H9 (cell line): ENCODE results near the gene NDUFAF4. TPM values are rescaled to one million over a fixed set of nuclear protein-coding genes. Genes with fewer than 3 reads are reported as not detected.

Experiments
- DNase-seq: peaks from one replicate; pipeline ENCODE4 v3.0.0-alpha.2; 2017
- H2AFZ ChIP-seq: one replicate; pipeline ENCODE4 v1.6.1; 2013; ENCODE audit warnings: mild to moderate bottlenecking, low read length, control low read depth, moderate library complexity
- H2AK5ac ChIP-seq: 2 replicates; pipeline ENCODE4 v1.6.1; 2013; ENCODE audit warnings: low read length, control low read depth, mixed read lengths; ENCODE audit not compliant: insufficient read length
- H2BK120ac ChIP-seq: one replicate; pipeline ENCODE4 v1.6.1; 2013; ENCODE audit warnings: low read depth, mild to moderate bottlenecking, low read length, control low read depth, inconsistent platforms; ENCODE audit not compliant: poor library complexity, severe bottlenecking
- H2BK12ac ChIP-seq: 2 replicates; pipeline ENCODE4 v1.6.1; 2013; ENCODE audit warnings: low read length, control low read depth, mixed read lengths, low read depth; ENCODE audit not compliant: insufficient read length
- H2BK15ac ChIP-seq: 2 replicates; pipeline ENCODE4 v1.6.1; 2013; ENCODE audit warnings: low read depth, low read length, control low read depth
- H2BK20ac ChIP-seq: one replicate; pipeline ENCODE4 v1.6.1; 2013; ENCODE audit warnings: low read depth, mild to moderate bottlenecking, low read length, control low read depth, inconsistent platforms; ENCODE audit not compliant: poor library complexity, severe bottlenecking
- H2BK5ac ChIP-seq: 2 replicates; pipeline ENCODE4 v1.6.1; 2013; ENCODE audit warnings: low read length, control low read depth, mixed read lengths; ENCODE audit not compliant: insufficient read length
- H3K14ac ChIP-seq: 2 replicates; pipeline ENCODE4 v1.6.1; 2013; ENCODE audit warnings: low read length, control low read depth; ENCODE audit not compliant: insufficient read depth
- H3K18ac ChIP-seq: 2 replicates; pipeline ENCODE4 v1.6.1; 2013; ENCODE audit warnings: low read depth, mild to moderate bottlenecking, mixed read lengths, low read length, control low read depth; ENCODE audit not compliant: insufficient read length
- H3K23ac ChIP-seq: 2 replicates; pipeline ENCODE4 v1.6.1; 2013; ENCODE audit warnings: low read length, control low read depth, mixed read lengths, low read depth; ENCODE audit not compliant: insufficient read length
- H3K23me2 ChIP-seq: 2 replicates; pipeline ENCODE4 v1.6.1; 2013; ENCODE audit warnings: low read depth, mild to moderate bottlenecking, mixed read lengths, low read length, control low read depth; ENCODE audit not compliant: insufficient read length, poor library complexity, severe bottlenecking
- H3K27ac ChIP-seq: 2 replicates; pipeline ENCODE4 v1.5.1; 2013; ENCODE audit warnings: low read length, control low read depth, mixed read lengths, low read depth; ENCODE audit not compliant: insufficient read length
- H3K27me3 ChIP-seq: 2 replicates; pipeline ENCODE4 v1.6.1; 2013; ENCODE audit warnings: low read length, control low read depth, inconsistent platforms; ENCODE audit not compliant: insufficient read depth
- H3K4ac ChIP-seq: 2 replicates; pipeline ENCODE4 v1.6.1; 2013; ENCODE audit warnings: low read depth, mild to moderate bottlenecking, control low read depth, inconsistent platforms, low read length, moderate library complexity
- H3K4me1 ChIP-seq: 2 replicates; pipeline ENCODE4 v1.6.1; 2013; ENCODE audit warnings: low read length, control low read depth, inconsistent platforms; ENCODE audit not compliant: insufficient read depth
- H3K4me2 ChIP-seq: 2 replicates; pipeline ENCODE4 v1.6.1; 2013; ENCODE audit warnings: low read length, control low read depth, mixed read lengths; ENCODE audit not compliant: insufficient read length, insufficient read depth
- H3K56ac ChIP-seq: 2 replicates; pipeline ENCODE4 v1.6.1; 2013; ENCODE audit warnings: low read depth, mild to moderate bottlenecking, mixed read lengths, low read length, control low read depth; ENCODE audit not compliant: insufficient read length
- H3K79me1 ChIP-seq: 2 replicates; pipeline ENCODE4 v1.6.1; 2013; ENCODE audit warnings: low read depth, mild to moderate bottlenecking, moderate library complexity, low read length, control low read depth, inconsistent platforms; ENCODE audit not compliant: insufficient read depth, poor library complexity, severe bottlenecking
- H3K79me2 ChIP-seq: 2 replicates; pipeline ENCODE4 v1.6.1; 2013; ENCODE audit warnings: low read length, control low read depth, inconsistent platforms; ENCODE audit not compliant: insufficient read depth
- H3K9ac ChIP-seq: 2 replicates; pipeline ENCODE4 v1.6.1; 2013; ENCODE audit warnings: low read length, control low read depth, mixed read lengths; ENCODE audit not compliant: insufficient read length; ENCODE audit errors: extremely low read depth
- H3K9me3 ChIP-seq: one replicate; pipeline ENCODE4 v1.6.1; 2013; ENCODE audit warnings: low read depth, low read length, inconsistent platforms; ENCODE audit not compliant: control insufficient read depth
- H3T11ph ChIP-seq: one replicate; pipeline ENCODE4 v1.6.1; 2013; ENCODE audit warnings: mild to moderate bottlenecking, low read length, control low read depth, inconsistent platforms
- H4K20me1 ChIP-seq: one replicate; pipeline ENCODE4 v1.6.1; 2013; ENCODE audit not compliant: control insufficient read depth, insufficient read length, insufficient read depth
- H4K5ac ChIP-seq: 2 replicates; pipeline ENCODE4 v1.6.1; 2013; ENCODE audit warnings: low read depth, mild to moderate bottlenecking, mixed read lengths, low read length, control low read depth; ENCODE audit not compliant: insufficient read length
- H4K8ac ChIP-seq: replicated peaks from 2 replicates; pipeline ENCODE4 v1.6.1; 2013; ENCODE audit warnings: low read length, control low read depth, mixed read lengths, low read depth; ENCODE audit not compliant: insufficient read length
- H4K91ac ChIP-seq: 2 replicates; pipeline ENCODE4 v1.6.1; 2013; ENCODE audit warnings: low read depth, mild to moderate bottlenecking, moderate library complexity, mixed read lengths, low read length, control low read depth; ENCODE audit not compliant: insufficient read length
- H3K27ac Mint-ChIP-seq, 3 experiments: 2 replicates in 2 of 3; 3 replicates in 1 of 3; pipeline ENCODE4 v1.8.0; 2020 to 2021; ENCODE audit warnings: mixed read lengths in 3 of 3, mild to moderate bottlenecking in 1 of 3, moderate library complexity in 1 of 3
- H3K27me3 Mint-ChIP-seq: 2 replicates; pipeline ENCODE4 v1.8.0; 2021; ENCODE audit warnings: low read depth, mild to moderate bottlenecking, moderate library complexity, mixed read lengths
- H3K36me3 Mint-ChIP-seq, 3 experiments: 2 replicates in 2 of 3; 3 replicates in 1 of 3; pipeline ENCODE4 v1.8.0; 2020 to 2021; ENCODE audit warnings: low read depth in 3 of 3, mixed read lengths in 3 of 3; ENCODE audit not compliant: insufficient read depth in 1 of 3
- H3K4me1 Mint-ChIP-seq, 2 experiments: 2 replicates each; pipeline ENCODE4 v1.8.0; 2020; ENCODE audit warnings: mixed read lengths in 2 of 2
- H3K4me3 Mint-ChIP-seq, 2 experiments: 2 replicates in 1 of 2; 3 replicates in 1 of 2; pipeline ENCODE4 v1.8.0; 2020 to 2021; ENCODE audit warnings: mild to moderate bottlenecking in 2 of 2, mixed read lengths in 2 of 2, moderate library complexity in 1 of 2
- H3K9me3 Mint-ChIP-seq, 2 experiments: 2 replicates in 1 of 2; 3 replicates in 1 of 2; pipeline ENCODE4 v1.8.0; 2020; ENCODE audit warnings: mild to moderate bottlenecking in 2 of 2, mixed read lengths in 2 of 2, moderate library complexity in 1 of 2
- WGBS: extraction: QIAGEN DNeasy Blood & Tissue Kit; methylation state at CpG from one replicate; pipeline ENCODE4 v1.1.7; 2013; ENCODE audit warnings: missing lambda C conversion rate, low lambda C conversion rate, mixed read lengths; ENCODE audit not compliant: insufficient read length; ENCODE audit errors: extremely low coverage; 5-methylcytosine and 5-hydroxymethylcytosine counted together
- total RNA-seq: library from RNA; stranded (reverse); gene quantifications from 2 replicates; pipeline ENCODE4 v1.2.1, GENCODE V29; 2021
- TF ChIP-seq, protein P1 (sequence below): fragments of 200-600 bp; sonication (generic); conservative IDR thresholded peaks from 3 replicates; pipeline ENCODE4 v1.8.0; 2021; ENCODE audit warnings: antibody characterized with exemption, mild to moderate bottlenecking

NDUFAF4 gene
- total RNA-seq, 1 experiment from 2014 or later, result 86.6 TPM

DNA sequence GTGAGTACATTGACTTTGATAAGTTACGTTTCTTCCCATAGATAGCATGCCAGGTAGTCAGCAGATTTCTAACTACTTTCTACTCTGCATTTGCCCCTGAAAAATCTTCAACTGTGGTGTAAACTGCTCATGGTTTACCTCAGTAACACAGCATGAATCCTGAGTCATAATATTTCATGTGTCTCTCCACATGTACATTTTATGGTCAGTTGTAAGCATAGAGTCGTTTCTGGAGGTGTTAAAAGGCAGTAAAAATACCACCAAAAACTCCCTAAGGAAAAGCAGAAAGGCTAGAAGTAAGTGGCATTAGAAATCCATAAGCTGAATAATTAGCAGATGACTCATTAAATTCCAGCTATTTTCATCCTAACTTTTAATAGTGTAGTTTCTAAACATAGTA is 56.3 kb downstream of the NDUFAF4 start:
- Histone ChIP-seq H3K27me3 (peaks cover 7% of the 10 kb centered on the region), H3K14ac (no peak overlapping the region), H3K18ac (no peak overlapping the region), H4K20me1 (no peaks in the 10 kb centered on the region), H3K4me1 (no peaks in the 10 kb centered on the region; the same call in 1 of the 2 replicates), H2BK5ac (no peak overlapping the region), H3K79me1 (no peaks in the 10 kb centered on the region), H3K79me2 (no peaks in the 10 kb centered on the region), H3K9ac (no peak overlapping the region), H2BK12ac (no peak overlapping the region), H2BK20ac (no peak overlapping the region), H3K56ac (no peak overlapping the region), H3K27ac (no peak overlapping the region), H2AFZ (no peak overlapping the region), H3K23me2 (peaks cover 9% of the 10 kb centered on the region), H4K8ac (no peak overlapping the region), H4K91ac (no peak overlapping the region), H2AK5ac (no peak overlapping the region), H3K4me2 (no peak overlapping the region), H2BK120ac (no peak overlapping the region), H3K23ac (no peak overlapping the region), H3K4ac (no peak overlapping the region), H3T11ph (no peak overlapping the region), H2BK15ac (no peak overlapping the region), H3K9me3 (no peaks in the 10 kb centered on the region), H4K5ac (no peak overlapping the region)
- Mint-ChIP-seq H3K4me1 (peaks cover 5% of the 10 kb centered on the region in 2 experiments), H3K36me3 (no peaks in the 10 kb centered on the region), H3K4me3 (no peak overlapping the region), H3K9me3 (peaks cover 2 to 3% of the 10 kb centered on the region in 2 experiments; a peak in 4 of 5 replicates), H3K27ac (no peak overlapping the region), H3K27me3 (peaks cover 24% of the 10 kb centered on the region)
- no CpG with 5 or more reads among the region's 2 CpGs for WGBS
- no peak for DNase-seq
- TF ChIP-seq, protein P1, sequence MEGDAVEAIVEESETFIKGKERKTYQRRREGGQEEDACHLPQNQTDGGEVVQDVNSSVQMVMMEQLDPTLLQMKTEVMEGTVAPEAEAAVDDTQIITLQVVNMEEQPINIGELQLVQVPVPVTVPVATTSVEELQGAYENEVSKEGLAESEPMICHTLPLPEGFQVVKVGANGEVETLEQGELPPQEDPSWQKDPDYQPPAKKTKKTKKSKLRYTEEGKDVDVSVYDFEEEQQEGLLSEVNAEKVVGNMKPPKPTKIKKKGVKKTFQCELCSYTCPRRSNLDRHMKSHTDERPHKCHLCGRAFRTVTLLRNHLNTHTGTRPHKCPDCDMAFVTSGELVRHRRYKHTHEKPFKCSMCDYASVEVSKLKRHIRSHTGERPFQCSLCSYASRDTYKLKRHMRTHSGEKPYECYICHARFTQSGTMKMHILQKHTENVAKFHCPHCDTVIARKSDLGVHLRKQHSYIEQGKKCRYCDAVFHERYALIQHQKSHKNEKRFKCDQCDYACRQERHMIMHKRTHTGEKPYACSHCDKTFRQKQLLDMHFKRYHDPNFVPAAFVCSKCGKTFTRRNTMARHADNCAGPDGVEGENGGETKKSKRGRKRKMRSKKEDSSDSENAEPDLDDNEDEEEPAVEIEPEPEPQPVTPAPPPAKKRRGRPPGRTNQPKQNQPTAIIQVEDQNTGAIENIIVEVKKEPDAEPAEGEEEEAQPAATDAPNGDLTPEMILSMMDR, result no peak

Other genes with a start within 250 kb of the NDUFAF4 start
- 5.2 and 5.9 TPM in 2 replicates for gene GPR63, start 60.4 kb downstream of the NDUFAF4 start, total RNA-seq
- gene KLHL32, start 26.8 kb upstream of the NDUFAF4 start, total RNA-seq, result 0.26 and 0.42 TPM in 2 replicates